H1 (cell line): ENCODE data around the gene MXRA8. TPM values are rescaled to one million over a fixed set of nuclear protein-coding genes. Genes with fewer than 3 reads are reported as not detected.
A peak's percentile ranks its signal among the peaks of the same experiment; 100 is the strongest.

Source experiments
- BRCA1 ChIP-seq: IDR thresholded peaks from 2 replicates; pipeline ENCODE4 v1.6.1; 2012; ENCODE audit warnings: low read depth, low read length, improper control_type of control experiment
- CHD1 ChIP-seq: IDR thresholded peaks from 2 replicates; pipeline ENCODE4 v1.6.1; 2012; ENCODE audit warnings: low read depth, low read length, improper control_type of control experiment
- EP300 ChIP-seq, 2 experiments: IDR thresholded peaks; 1 replicate in 1 of 2; 2 replicates in 1 of 2; pipeline ENCODE4 v1.6.1; 2011 to 2012; ENCODE audit warnings: low read depth in 2 of 2, low read length in 2 of 2, mild to moderate bottlenecking in 2 of 2, borderline replicate concordance in 1 of 2, inconsistent platforms in 1 of 2, moderate library complexity in 1 of 2
- GABPA ChIP-seq: IDR thresholded peaks from 2 replicates; pipeline ENCODE4 v1.6.1; 2011; ENCODE audit warnings: mild to moderate bottlenecking, low read length, moderate library complexity, borderline replicate concordance; ENCODE audit not compliant: insufficient read depth
- POLR2AphosphoS5 ChIP-seq: IDR thresholded peaks from 2 replicates; pipeline ENCODE4 v1.6.1; 2011; ENCODE audit warnings: low read depth, low read length
- polyA plus RNA-seq, 7 experiments: library from polyadenylated mRNA; depleted of rRNA in 3 of 7; stranded (reverse) in 5 of 7; unstranded in 2 of 7; fragments of >200 nt in 5 of 7; fragments of 200-250 nt in 2 of 7; gene quantifications; 1 replicate in 5 of 7; 2 replicates in 1 of 7; 4 replicates in 1 of 7; pipeline versions ENCODE4 v1.2.1 to v1.2.3, GENCODE V29; 2011 to 2013; ENCODE audit warnings: missing spikeins in 2 of 7, mixed read lengths in 2 of 7
- total RNA-seq: library from RNA; stranded (reverse); fragmentation: NEBNext Ultra II Directional; extraction: Animal tissue kit (Norgen Biotek cat#: 25700); gene quantifications from 2 replicates; pipeline ENCODE4 v1.2.1, GENCODE V29; 2021

Gene MXRA8
- total and polyA plus RNA-seq, 2 of the 8 experiments (the other 6 are each of a cell fraction or from before 2014, with no cell fraction given) = 10.5 to 17.2 TPM

- TF ChIP-seq BRCA1 (no peak), EP300 (IDR thresholded peaks at IDR 0.05; ENCODE audit: borderline replicate concordance in 1 of 2, low read depth in 2 of 2, low read length in 2 of 2) (no peak), GABPA (peak; percentile 99), POLR2AphosphoS5 (peak; percentile 90), CHD1 (no peak)
Observed at GRCh38 chr1:1406821-1407635, 48.7 kb upstream of the MXRA8 start, which contains the start of gene MRPL20 (continued).
